GM19099 (cell line): Measurements from ENCODE around the gene SMS.

Source experiments
- POLR2A ChIP-seq: IDR thresholded peaks from 3 replicates; pipeline ENCODE4 v1.6.1; 2011; ENCODE audit warnings: low read depth; ENCODE audit not compliant: insufficient read length; ENCODE audit errors: extremely low read depth

SMS gene

GRCh38 chrX:22043872-22044271 lies 103.4 kb downstream of the SMS start:
- TF ChIP-seq POLR2A, result no peak
